Loucy (cell line): Measurements from ENCODE around the gene F2R.

Experiments used
- H2AFZ ChIP-seq: fragments of 200-600 bp; sonication (generic); 2 replicates; pipeline ENCODE4 v1.6.0; 2016; ENCODE audit warnings: antibody characterized with exemption, mild to moderate bottlenecking, low read length, moderate library complexity
- H3F3A ChIP-seq: fragments of 200-600 bp; 2 replicates; pipeline ENCODE4 v1.6.0; 2016; ENCODE audit warnings: antibody characterized with exemption, low read depth, mild to moderate bottlenecking
- H3K27me3 ChIP-seq: fragments of 200-600 bp; sonication (generic); 2 replicates; pipeline ENCODE4 v1.6.1; 2014; ENCODE audit warnings: low read length, mild to moderate bottlenecking; ENCODE audit not compliant: insufficient read depth, poor library complexity, severe bottlenecking
- H3K36me3 ChIP-seq: fragments of 200-600 bp; sonication (generic); 2 replicates; pipeline ENCODE4 v1.6.1; 2016; ENCODE audit warnings: low read length; ENCODE audit not compliant: insufficient read depth
- H3K4me1 ChIP-seq: fragments of 200-600 bp; sonication (generic); 2 replicates; pipeline ENCODE4 v1.5.1; 2014; ENCODE audit warnings: low read length, mild to moderate bottlenecking; ENCODE audit not compliant: insufficient read depth, poor library complexity, severe bottlenecking
- H3K4me2 ChIP-seq: fragments of 200-600 bp; sonication (generic); 2 replicates; pipeline ENCODE4 v1.6.0; 2014; ENCODE audit warnings: antibody characterized with exemption, low read length, low read depth, mild to moderate bottlenecking; ENCODE audit not compliant: poor library complexity, severe bottlenecking
- H3K4me3 ChIP-seq: fragments of 200-600 bp; sonication (generic); 2 replicates; pipeline ENCODE4 v1.5.1; 2014; ENCODE audit warnings: low read length, mild to moderate bottlenecking, mixed read lengths; ENCODE audit not compliant: poor library complexity, severe bottlenecking
- H3K79me2 ChIP-seq: fragments of 200-600 bp; sonication (generic); 2 replicates; pipeline ENCODE4 v1.6.1; 2014; ENCODE audit warnings: low read length; ENCODE audit not compliant: insufficient read depth
- H3K9ac ChIP-seq: fragments of 200-600 bp; sonication (generic); 2 replicates; pipeline ENCODE4 v1.6.0; 2014; ENCODE audit warnings: mild to moderate bottlenecking, low read depth, low read length, moderate library complexity; ENCODE audit not compliant: poor library complexity, severe bottlenecking
- H3K9me2 ChIP-seq: fragments of 200-600 bp; sonication (generic); replicated peaks from 2 replicates; pipeline ENCODE4 v1.6.1; 2016; ENCODE audit warnings: low read depth, low read length, mixed read lengths
- H3K9me3 ChIP-seq: fragments of 200-600 bp; sonication (generic); 2 replicates; pipeline ENCODE4 v1.6.1; 2014; ENCODE audit warnings: mild to moderate bottlenecking, antibody characterized with exemption, low read length, low read depth; ENCODE audit not compliant: insufficient read depth
- H4K20me1 ChIP-seq: fragments of 200-600 bp; sonication (generic); 2 replicates; pipeline ENCODE4 v1.6.0; 2014; ENCODE audit warnings: antibody characterized with exemption, low read length, mild to moderate bottlenecking; ENCODE audit not compliant: insufficient read depth, poor library complexity, severe bottlenecking
- EZH2phosphoT487 ChIP-seq: fragments of 200-600 bp; IDR thresholded peaks from 2 replicates; pipeline ENCODE4 v1.6.1; 2018; ENCODE audit warnings: antibody characterized with exemption, mild to moderate bottlenecking, moderate library complexity, borderline replicate concordance
- TF ChIP-seq, protein P1 (sequence below): fragments of 200-600 bp; sonication (generic); conservative IDR thresholded peaks from 2 replicates; pipeline ENCODE4 v1.5.1; 2014; ENCODE audit warnings: mild to moderate bottlenecking, antibody characterized with exemption, low read length

The F2R gene

DNA sequence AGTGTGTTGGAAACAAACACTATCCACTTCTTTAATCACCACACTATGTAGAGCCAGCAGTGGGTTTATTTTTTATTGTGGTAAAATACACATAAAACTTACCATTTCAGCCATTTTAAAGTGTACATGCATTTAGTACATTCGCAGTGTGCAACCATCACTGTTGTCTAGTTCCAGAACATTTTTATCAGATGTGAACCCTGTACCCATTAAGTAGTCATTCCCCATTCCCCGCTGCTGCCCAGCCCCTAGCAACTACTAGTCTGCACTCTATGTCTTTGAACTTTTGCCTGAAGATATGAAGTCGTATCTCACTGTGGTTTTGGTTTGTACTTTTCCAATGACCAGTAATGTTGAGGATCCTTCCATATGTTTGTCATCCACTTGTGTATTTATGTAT is 30.2 kb upstream of the F2R start:
- H3K9me2 ChIP-seq = no peaks in the 10 kb centered on the region
- H3K4me2 ChIP-seq = peak overlapping the region; percentile 54
- peaks cover 10% of the 10 kb centered on the region; the same call in 1 of the 2 replicates for H3K36me3 ChIP-seq
- TF ChIP-seq, protein P1, sequence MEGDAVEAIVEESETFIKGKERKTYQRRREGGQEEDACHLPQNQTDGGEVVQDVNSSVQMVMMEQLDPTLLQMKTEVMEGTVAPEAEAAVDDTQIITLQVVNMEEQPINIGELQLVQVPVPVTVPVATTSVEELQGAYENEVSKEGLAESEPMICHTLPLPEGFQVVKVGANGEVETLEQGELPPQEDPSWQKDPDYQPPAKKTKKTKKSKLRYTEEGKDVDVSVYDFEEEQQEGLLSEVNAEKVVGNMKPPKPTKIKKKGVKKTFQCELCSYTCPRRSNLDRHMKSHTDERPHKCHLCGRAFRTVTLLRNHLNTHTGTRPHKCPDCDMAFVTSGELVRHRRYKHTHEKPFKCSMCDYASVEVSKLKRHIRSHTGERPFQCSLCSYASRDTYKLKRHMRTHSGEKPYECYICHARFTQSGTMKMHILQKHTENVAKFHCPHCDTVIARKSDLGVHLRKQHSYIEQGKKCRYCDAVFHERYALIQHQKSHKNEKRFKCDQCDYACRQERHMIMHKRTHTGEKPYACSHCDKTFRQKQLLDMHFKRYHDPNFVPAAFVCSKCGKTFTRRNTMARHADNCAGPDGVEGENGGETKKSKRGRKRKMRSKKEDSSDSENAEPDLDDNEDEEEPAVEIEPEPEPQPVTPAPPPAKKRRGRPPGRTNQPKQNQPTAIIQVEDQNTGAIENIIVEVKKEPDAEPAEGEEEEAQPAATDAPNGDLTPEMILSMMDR = no peak
- no peak for TF ChIP-seq EZH2phosphoT487
- no peaks in the 10 kb centered on the region for H3K27me3 ChIP-seq
- no peak overlapping the region for H3K4me3 ChIP-seq
- no peaks in the 10 kb centered on the region for H3K9me3 ChIP-seq
- H3K79me2 ChIP-seq = no peaks in the 10 kb centered on the region
- H3K9ac ChIP-seq = no peak overlapping the region
- H4K20me1 ChIP-seq = no peaks in the 10 kb centered on the region
- H3K4me1 ChIP-seq = peaks cover 75% of the 10 kb centered on the region
- no peak overlapping the region for H2AFZ ChIP-seq
- 0 out of 2 replicates have a peak, but pooled peaks cover 17% of the 10 kb centered on the region for H3F3A ChIP-seq

DNA sequence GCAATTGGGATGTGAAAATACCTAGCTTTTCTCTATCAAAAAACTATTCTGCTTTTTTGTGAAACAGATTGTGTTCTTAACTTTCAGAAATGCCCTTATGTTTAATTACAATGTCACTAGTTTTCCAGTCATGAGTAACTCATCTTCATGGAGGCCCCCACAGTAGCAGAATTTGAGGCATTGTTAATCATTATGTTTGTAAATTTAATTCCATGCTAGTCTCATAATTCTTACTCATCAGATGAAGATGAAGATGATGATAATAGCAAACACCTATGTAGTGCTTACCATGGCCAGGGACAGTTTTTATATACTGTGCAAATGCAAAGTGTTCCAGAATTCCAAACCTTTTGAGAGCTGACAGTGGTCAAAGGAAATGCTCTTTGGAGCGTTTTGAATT is 27.7 kb upstream of the F2R start:
- Histone ChIP-seq H2AFZ (no peak overlapping the region), H3K4me3 (no peak overlapping the region), H3K9me3 (no peaks in the 10 kb centered on the region), H3F3A (0 out of 2 replicates have a peak, but pooled peaks cover 14% of the 10 kb centered on the region), H4K20me1 (no peaks in the 10 kb centered on the region), H3K79me2 (no peaks in the 10 kb centered on the region), H3K4me2 (no peak overlapping the region), H3K4me1 (peaks cover 68% of the 10 kb centered on the region), H3K27me3 (no peaks in the 10 kb centered on the region), H3K9ac (no peak overlapping the region), H3K9me2 (no peaks in the 10 kb centered on the region), H3K36me3 (peaks cover 17% of the 10 kb centered on the region; the same call in 1 of the 2 replicates)
- TF ChIP-seq EZH2phosphoT487 = no peak
- TF ChIP-seq, protein P1 = no peak

DNA sequence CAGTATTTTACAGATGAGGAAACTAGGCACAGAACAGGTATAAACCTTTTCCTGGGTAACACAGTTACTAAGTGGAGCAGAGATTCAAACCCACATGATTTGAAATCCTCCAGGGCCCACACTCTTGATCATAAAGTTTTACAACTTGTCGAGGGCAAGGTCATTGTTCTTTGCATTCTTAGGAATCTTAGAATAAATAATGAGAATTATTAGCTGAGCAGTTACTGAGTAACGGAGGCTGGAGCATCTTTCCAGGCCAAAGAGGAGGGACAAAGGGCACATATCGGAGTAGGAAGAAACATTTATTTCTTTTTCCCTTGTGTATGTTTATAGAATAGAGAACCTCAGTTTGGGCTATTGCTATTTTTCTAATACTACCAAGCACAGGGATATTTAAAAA is 27.1 kb upstream of the F2R start:
- no peaks in the 10 kb centered on the region for H3K9me3 ChIP-seq
- H3K4me2 ChIP-seq = peak overlapping the region; percentile 15
- 0 out of 2 replicates have a peak, but pooled peaks cover 11% of the 10 kb centered on the region for H3F3A ChIP-seq
- H4K20me1 ChIP-seq = no peaks in the 10 kb centered on the region
- peaks cover 62% of the 10 kb centered on the region for H3K4me1 ChIP-seq
- no peak overlapping the region for H3K4me3 ChIP-seq
- H3K27me3 ChIP-seq = no peaks in the 10 kb centered on the region
- H2AFZ ChIP-seq = no peak overlapping the region
- H3K9me2 ChIP-seq = no peaks in the 10 kb centered on the region
- peaks cover 23% of the 10 kb centered on the region for H3K36me3 ChIP-seq
- no peaks in the 10 kb centered on the region for H3K79me2 ChIP-seq
- no peak overlapping the region for H3K9ac ChIP-seq
- TF ChIP-seq, protein P1 = no peak
- TF ChIP-seq EZH2phosphoT487 = no peak
